ENCODE data around the gene AGFG1.

Gene AGFG1

GRCh38 chr2:227461811-227462461, 10.0 kb upstream of the AGFG1 start:
- DNase-seq = no peak

- DNase-seq = no peak
Measured at GRCh38 chr2:227462462-227462951, 9.4 kb upstream of the AGFG1 start.

GRCh38 chr2:227462972-227463931, 8.7 kb upstream of the AGFG1 start:
- no peak for DNase-seq

GRCh38 chr2:227464361-227464760, 7.6 kb upstream of the AGFG1 start:
- no peak for DNase-seq

- no peak for DNase-seq
Measured at GRCh38 chr2:227464851-227465250, 7.1 kb upstream of the AGFG1 start.

GRCh38 chr2:227466887-227467600, 4.9 kb upstream of the AGFG1 start:
- DNase-seq = no peak

GRCh38 chr2:227471412-227471811, 544 bp upstream of the AGFG1 start:
- no peak for DNase-seq

GRCh38 chr2:227472265-227473121, 537 bp downstream of the AGFG1 start:
- DNase-seq = no peak

- no peak for DNase-seq
Measured at GRCh38 chr2:227473122-227473461, 1.1 kb downstream of the AGFG1 start.

GRCh38 chr2:227473806-227474205, 1.9 kb downstream of the AGFG1 start:
- DNase-seq = no peak

GRCh38 chr2:227474410-227474809, 2.5 kb downstream of the AGFG1 start:
- DNase-seq = no peak

- no peak for DNase-seq
Measured at GRCh38 chr2:227477291-227477690, 5.3 kb downstream of the AGFG1 start.

- DNase-seq = no peak
Measured at GRCh38 chr2:227479865-227480475, 8.0 kb downstream of the AGFG1 start.

- DNase-seq = no peak
Measured at GRCh38 chr2:227480528-227480927, 8.6 kb downstream of the AGFG1 start.

- no peak for DNase-seq
Measured at GRCh38 chr2:227482638-227483340, 10.8 kb downstream of the AGFG1 start.

- no peak for DNase-seq
Measured at GRCh38 chr2:227485429-227485828, 13.5 kb downstream of the AGFG1 start.

- DNase-seq = no peak
Measured at GRCh38 chr2:227486688-227487087, 14.7 kb downstream of the AGFG1 start.

- no peak for DNase-seq
Measured at GRCh38 chr2:227488045-227488444, 16.1 kb downstream of the AGFG1 start.

GRCh38 chr2:227491386-227491785, 19.4 kb downstream of the AGFG1 start:
- no peak for DNase-seq

GRCh38 chr2:227493524-227493923, 21.6 kb downstream of the AGFG1 start:
- DNase-seq = no peak

GRCh38 chr2:227497158-227497557, 25.2 kb downstream of the AGFG1 start:
- DNase-seq = no peak
